NCI-H128 (cell line): Measurements from ENCODE around the gene STRBP.
"Not testable (repeated sequence)": the region's sequence is repeated elsewhere in the genome, so short reads cannot be mapped to it uniquely, and the experiment has no call there.

Experiments
- DNase-seq: peaks from one replicate; lab custom pipeline; 2025; ENCODE audit not compliant: unreplicated experiment; lab: John Stamatoyannopoulos, UW

Gene STRBP

DNA sequence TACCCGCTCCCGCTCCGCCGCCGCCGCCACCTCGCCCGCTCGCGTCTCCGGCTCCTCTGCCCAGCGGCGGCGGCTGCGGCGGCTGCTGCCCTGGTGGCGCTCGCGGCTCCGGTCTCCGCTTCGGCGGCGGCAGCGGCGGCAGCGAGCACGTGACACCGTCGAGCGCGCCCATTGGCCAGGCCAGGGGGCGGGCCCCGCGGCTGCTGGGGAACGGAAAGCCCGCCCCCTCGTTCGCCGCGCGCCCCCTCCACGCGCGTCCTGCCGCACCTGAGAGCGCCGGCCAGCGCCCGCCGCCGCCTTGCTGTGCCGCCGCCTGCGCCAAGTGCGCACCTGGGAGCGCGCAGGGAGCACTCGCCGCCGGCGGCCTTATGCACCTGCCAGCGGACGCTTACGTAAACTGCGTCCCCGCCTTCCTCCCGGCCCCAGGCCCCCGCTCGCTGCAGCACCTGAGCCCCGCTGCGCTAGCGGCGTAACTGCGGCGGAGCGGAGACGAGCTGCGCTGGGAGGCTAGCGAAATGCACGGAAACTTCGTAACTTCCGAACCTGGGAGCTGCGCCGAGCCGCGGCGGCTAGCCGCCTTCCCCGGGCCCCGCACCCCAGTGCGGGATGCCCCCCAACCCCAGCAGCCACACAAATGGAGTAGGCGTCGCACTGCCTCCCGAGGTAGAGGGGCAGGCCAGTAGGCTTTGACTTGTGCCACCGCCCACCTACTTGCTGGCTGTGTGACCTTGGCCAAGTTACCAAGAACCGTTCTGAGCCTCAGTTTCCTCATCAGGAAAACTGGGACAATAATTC lies at the start of gene STRBP:
STRBP (minus strand) TSS at position 122 of the 795 bp plus-strand sequence. CDS start 84,452 bp downstream, outside the sequence.
- peak; percentile 98 for DNase-seq

DNA sequence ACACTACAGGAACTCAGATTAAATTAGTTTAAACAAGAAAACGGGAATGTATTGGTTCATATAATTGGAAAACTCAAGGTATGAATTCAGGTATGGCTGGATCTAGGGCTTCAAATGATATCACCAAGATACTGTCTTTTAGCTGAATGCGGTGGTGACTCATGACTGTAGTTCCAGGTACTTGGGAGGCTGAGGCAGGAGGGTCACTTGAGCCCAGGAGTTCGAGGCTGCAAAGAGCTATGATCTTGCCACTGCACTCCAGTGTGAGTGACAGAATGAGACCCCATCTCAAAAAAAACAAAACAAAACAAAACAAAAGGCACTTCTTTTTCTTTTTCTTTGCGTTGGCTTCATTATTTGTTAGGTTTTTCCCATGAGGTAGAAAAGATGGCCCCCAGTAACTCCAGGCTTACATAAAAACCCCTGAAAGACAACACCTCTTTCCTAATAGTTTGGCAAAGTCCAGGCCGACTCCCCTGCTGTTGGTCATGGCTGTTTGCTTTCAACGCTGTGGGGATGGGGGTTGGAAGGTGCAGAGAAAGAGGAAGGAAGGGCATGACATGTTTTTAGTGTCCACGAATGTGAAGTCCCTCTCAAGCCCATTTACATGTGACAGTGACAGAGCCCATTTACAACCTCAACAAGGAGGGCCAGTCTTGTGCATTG lies 47.8 kb upstream of the STRBP start:
- no peak for DNase-seq

DNA sequence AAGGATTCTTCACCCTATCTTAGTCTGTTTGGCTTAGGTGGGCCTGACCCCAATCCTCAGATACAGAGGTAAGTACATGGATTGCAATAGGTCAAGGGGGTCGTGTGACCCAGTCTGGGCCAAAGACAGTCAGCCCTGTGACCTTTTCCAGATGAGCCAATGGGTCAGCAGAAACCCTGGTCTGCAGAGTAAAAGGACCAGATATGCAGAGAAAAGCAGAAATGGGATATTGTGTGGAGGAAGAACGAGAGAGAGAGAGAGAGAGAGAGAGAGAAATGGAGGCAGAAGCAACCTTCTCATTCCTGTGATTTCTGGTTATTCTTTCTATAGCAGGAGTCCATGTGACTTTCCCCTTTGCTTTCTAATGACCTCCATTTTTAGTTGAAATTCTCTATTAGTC lies 47.2 kb upstream of the STRBP start:
- DNase-seq, result no peak

DNA sequence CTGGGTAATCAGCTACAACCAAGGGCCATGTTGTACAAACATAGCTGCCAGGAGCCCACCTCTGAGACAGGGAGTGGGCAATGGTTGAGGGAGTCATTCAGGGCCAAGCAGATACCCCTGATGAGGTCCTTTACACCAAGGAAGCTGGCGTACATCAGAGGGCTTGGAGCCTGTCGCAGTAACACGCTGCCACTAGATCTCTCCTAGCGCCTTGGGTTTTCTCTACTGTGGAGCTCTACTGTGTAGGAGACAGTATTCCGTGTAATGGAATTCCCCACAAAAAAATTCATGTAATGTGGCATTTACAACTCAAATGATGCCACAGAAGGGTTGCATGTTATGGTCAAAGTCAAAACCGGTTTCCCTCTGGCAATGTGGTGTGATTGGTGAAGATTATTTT lies 46.2 kb upstream of the STRBP start:
- DNase-seq, result no peak

DNA sequence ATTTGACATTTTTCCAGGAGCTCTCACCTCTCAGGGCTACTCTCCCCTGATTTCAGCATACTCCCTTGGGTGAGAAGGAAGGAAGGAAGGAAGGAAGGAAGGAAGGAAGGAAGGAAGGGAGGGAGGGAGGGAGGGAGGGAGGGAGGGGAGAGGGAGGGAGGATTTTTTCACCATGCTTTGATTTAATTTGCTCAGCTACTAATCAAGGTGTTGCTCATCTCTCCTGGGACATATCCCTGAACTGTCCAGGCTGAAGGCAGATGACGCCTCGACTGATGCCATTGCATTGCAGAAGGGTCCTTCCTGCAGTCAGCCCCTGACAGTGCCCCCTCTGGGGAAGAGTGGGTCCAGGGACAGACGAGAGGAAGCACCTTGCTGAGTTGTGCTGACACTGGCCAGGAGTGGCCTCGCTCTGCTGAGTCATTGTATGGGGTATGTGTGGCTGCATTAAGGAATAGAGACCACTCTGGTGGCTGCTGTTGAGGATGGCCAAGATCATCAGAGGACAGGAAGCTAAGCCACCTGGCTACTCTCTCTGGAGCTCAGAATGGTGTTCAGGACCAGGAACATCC lies 44.0 kb upstream of the STRBP start:
- DNase-seq, result no peak

DNA sequence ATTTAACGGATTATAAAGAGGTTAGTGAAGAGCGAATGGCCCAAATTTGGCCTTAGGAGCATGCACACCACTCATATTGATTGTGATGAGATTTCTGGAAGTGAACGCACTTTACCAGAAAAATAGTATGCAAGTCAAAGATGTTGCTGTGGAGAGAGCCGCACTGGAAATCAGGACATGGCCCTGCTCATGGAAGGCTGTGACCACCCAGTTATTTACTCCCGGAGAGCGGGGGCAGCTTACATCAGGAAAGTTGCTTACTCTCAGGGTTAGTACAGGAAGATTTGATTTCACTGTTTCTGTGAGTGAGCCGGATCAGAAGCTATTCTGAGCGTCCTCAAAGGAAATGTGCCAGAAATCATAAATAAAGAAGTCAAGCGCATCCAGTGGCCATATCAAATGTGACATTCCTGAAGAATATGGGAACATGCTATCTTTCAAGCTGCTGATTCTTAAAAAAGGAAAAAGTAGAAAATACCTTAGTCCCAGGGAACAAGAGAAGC lies 42.9 kb upstream of the STRBP start:
- DNase-seq, result no peak

DNA sequence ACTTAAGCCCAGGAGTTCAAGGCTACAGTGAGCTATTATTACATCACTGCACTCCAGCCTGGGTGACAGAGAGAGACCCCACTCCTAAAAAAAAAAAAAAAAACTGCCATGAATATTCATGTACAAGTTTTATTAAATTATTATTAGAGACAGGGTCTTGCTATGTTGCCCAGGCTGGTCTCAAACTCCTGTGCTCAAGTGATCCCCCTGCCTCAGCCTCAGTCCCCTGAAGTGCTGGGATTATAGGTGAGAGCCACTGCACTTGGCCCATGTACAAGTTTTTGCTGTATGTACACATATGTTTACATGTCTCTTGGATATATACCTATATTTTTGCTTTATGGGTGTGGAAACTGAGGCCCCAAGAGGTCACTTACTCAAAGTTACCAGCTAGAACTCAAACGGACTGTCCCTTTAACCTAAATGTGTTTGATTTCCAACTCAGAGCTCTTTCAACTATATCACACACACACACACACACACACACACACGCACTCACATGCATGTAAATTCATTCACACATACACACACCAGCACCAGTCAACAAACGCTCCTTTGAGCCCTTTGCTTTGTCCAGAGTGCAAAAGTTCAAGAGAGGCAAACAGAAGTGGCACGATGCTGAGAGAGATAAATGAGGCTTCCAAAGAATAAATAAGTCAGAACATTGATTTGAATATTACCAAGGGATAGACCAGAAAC lies 42.3 kb upstream of the STRBP start:
- DNase-seq, result no peak

DNA sequence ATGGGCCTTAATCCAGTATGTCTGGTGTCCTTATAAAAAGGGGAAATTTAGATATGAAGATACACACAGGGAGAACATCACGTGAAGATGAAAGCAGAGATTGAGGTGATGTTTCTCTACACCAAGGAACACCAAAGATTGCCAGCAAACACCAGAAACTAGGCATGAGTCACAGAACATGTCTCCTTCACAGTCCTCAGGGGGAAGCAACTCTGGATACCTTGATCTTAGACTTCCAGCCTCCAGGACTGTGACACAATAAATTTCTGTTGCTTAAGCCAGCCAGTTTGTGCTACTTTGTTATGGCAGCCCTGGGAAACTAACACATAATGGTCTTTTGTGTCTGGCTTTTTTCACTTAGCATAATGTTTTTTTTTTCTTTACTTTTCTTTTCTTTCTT lies 41.2 kb upstream of the STRBP start:
- DNase-seq, result no peak

DNA sequence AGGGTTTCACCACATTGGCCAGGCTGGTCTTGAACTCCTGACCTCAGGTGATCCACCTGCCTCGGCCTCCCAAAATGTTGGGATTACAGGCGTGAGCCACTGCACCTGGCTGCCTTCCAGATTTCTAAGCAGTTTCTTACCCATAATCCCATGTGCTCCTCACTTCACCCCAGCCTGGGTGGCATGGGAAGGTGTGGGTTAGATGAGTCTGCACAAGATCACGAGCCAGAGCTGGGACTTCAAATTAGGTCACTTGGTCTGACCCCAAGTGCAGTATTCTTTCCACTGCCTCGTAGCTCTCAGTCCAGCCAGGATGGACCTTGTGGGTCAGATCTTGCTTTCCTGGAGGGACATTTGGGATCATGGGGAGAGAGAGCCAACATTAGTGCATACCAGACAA lies 37.5 kb upstream of the STRBP start:
- no peak for DNase-seq

DNA sequence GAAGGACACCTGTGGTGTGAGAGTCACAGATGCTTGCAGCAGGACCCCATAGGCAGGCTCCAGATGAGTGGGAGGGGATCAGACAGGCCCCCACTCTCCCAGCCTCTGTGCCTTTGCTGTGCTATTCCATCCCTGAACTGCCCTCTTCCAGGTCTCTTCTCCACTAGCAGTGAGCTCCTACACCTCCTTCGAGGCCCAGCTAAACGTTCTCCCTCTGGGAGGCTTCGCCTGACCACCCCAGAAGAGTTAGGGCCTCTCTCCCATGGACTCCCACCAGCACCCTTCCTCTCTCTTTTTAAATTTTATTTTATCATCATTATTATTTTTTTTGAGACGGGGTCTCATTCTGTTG lies 35.9 kb upstream of the STRBP start:
- DNase-seq, result no peak

DNA sequence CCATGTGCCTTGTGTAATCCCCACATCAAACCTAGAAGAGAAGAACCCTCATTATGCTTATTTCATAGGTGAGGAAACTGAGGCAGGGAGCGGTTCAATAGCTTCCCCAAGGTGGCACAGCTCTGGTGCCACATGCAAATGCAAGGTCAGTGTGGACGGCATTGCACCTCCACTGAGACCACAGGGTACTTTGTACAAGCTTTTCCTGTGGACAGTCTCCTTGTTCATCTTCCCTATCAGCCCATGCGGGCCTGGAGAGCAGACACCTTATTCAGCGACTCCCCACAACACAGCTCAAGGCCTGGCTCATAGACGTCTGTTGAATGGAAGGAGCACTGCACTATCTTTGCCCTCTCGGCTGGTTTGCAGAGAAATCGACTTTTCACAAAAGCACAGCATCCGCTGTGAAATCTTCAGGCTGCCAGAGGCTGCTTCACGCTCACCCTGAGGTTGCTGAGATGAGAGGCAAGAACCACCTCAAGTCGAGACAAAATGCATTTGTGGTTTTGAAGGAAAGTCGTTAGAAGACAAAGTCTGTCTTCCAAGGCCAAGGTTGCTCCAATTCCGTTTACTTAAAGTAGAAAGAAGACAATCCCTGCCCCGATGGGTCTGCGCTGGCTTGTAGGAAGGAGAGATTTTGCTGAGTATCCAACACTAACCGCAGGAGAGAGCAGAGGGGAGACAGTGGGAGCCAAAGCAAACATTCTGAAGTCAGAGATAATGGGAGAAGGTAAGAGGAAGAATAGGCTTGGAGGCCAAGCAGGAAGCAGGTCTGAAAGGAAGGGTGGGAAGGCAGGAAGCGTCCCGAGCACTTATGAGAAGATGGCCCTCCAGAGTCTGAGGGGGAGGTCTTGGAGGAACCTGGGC lies 34.2 kb upstream of the STRBP start:
- DNase-seq, result no peak

DNA sequence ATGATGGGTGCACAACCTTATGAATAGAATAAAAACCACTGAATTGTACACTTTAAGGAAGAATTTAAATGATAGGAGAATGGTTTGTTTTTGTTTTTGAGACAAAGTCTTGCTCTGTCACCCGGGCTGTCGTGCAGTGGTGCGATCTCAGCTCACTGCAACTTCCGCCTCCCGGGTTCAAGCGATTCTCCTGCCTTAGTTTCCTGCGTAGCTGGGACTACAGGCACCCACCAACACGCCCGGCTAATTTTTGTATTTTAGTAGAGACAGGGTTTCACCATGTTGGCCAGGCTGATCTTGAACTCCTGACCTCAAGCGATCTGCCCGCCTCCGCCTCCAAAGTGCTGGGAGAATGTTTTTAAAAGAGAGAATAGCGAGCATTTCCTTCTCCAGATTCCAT lies 33.5 kb upstream of the STRBP start:
- not testable (repeated sequence) for DNase-seq

DNA sequence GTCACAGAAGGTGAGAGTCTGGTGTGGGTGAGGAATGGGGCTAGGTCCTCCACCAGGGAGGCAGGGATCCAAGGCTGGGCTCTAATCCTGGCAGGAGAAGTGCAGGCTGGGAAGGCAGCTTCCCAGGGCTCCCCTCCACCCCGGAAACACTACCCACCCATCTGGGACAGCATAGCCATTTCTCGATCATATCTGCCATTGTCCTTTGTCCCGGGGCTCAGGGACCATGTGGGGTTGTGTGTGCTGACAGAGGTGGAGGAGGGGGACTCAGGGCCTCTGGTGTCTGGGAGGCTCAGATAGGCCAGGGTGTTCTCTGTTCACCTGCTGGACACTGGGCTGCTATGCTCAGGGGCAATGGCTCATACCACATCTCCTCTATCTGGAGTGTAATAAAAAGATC lies 32.2 kb upstream of the STRBP start:
- no peak for DNase-seq

DNA sequence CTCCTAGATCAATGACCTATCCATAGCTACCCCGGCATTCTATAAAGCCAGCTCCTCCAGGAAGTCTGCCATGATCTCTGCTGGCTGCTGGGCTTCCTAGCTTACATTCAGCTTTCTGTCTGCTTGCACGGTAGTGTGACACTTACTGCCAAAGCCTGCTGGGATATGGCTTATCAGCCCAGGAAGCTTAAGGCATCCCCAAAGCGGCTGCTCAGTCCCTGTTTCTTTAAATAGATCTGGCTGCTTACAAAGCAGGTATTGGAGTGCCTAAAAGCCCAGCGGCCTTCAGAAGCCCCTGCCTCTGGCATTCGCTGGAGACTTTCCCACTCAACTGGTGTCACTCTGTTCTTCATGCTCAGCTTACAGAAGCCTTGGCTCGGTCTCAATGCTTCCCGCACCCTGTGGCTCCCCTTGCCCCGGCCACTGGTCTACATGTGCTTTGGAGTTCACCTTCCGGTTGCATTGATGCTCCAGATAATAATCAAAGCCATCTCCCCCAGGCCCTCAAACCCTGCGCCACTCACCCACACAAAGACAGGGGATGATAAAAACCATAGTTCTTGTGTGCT lies 31.3 kb upstream of the STRBP start:
- no peak for DNase-seq

DNA sequence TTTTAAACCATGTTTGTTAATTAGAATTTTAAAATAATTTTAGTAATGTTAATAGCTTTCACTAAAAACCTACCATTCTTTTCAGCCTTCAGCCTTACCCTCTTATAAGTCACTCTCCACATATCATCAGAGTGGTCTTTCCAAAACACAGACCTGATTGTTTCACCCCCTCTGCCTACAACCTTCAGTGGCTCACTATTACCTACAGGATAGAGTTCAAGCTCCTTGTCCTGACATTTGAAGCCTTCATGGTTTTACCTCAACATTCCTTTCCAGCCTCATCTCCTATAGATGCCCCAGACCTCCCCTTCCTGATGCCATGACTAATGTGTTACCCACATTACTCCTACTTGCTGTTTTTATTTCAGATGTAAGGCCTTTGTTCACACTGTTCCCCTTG lies 27.8 kb upstream of the STRBP start:
- DNase-seq, result no peak

DNA sequence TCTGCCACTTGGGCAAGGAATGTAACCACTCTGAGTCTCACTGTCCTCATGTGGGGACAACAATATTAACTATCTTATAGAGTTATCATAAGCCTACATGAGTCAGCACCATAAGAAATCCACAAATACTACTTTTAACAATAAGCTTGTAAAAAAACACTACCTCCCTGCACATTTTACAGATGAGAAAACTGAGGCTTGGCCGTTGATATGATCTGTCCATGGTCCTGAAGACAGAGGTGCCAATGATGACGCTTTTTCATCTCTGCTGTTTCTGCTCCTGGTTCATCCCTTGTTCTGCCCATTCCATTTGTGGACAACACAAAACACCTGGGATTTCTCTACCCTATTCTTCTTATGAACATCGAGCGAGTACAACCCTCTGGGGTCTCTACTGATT lies 23.4 kb upstream of the STRBP start:
- DNase-seq, result no peak

DNA sequence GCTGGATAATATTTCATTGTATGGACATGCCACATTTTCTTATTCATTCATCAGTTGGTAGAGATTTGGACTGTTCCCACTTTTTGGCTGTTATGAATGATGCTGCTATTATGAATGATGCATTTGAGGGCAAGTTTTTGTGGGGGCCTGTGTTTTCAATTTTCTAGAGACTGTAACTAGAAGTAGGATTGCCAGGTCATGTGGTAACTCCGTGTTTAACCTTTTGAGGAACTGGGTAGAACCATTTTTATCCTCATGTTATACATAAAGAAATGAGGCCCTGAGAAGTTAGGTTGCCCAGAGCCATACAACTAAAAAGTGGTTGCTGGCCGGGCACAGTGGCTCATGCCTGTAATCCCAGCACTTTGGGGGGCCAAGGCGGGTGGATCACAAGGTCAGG lies 22.4 kb upstream of the STRBP start:
- DNase-seq, result no peak

DNA sequence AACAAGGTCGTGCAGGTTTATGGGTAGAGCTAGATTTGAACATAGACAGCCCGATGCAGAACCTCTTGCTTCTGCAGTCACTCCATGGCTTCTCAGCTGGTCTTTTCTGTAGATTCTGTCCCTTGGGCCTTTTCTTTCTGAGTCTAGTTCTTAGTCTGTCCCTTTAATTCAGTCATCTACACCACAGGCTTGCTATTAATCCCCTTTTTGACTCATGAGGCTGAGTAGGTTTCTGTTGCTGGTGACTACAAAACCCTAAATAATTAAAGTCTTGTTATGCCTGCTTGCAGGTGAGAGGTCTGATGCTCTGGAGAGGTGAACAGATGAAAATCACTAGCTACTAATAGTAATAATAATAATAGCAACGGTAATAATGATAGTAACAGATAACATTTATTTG lies 19.3 kb upstream of the STRBP start:
- DNase-seq, result no peak

DNA sequence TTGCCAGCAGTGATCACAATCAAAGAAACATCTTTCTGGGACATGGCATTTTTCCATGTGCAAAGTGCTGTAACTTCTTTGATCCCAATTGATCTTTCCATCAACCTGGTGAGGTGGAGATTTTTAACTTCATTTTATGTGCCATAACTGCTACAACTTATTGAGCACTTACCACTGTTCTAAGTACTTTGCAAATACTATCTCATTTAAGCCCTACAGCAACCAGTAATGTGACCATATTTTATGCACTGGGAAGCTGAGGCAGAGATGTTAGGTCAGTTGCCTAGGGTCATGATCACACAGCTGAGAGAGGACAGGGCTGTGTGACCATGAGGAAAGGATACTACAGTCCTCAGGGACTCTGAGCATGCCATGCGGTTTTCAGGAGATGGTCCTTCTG lies 17.9 kb upstream of the STRBP start:
- no peak for DNase-seq

DNA sequence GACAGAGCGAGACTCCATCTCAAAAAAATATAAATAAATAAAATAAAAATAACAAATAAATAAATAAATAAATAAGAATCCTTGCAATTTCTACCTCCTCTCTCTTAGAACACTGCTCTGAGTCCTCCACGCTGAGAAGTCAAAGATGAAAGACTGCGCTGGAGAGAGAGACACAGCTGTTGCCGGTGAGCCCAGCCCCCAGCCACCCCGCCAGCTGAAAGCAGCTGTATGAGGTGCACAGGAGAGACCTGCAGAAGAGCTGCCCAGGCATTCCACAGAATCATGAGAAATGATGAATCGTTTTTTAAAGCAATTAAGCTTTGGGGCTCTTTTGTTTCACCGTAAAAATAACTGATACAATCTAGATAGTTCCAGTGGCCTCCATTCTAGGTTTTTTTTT lies 16.3 kb upstream of the STRBP start:
- no peak for DNase-seq
